GM12873 (cell line): ENCODE measurements around the gene KCNA10.
A peak's percentile ranks its signal among the peaks of the same experiment; 100 is the strongest.

Experiments
- CTCF ChIP-seq: IDR thresholded peaks from 2 replicates; pipeline ENCODE4 v1.5.1; 2012; ENCODE audit warnings: low read depth, mild to moderate bottlenecking, moderate library complexity, low read length, control low read depth; ENCODE audit not compliant: insufficient read depth; ENCODE audit errors: missing control alignments

KCNA10 gene

GRCh38 chr1:110498270-110498669, 20.7 kb downstream of the KCNA10 start:
- no peak for TF ChIP-seq CTCF

- TF ChIP-seq CTCF: peak; percentile 94
Measured at GRCh38 chr1:110495926-110496600, 22.9 kb downstream of the KCNA10 start.

- no peak for TF ChIP-seq CTCF
Measured at GRCh38 chr1:110494522-110495406, 24.2 kb downstream of the KCNA10 start.

DNA sequence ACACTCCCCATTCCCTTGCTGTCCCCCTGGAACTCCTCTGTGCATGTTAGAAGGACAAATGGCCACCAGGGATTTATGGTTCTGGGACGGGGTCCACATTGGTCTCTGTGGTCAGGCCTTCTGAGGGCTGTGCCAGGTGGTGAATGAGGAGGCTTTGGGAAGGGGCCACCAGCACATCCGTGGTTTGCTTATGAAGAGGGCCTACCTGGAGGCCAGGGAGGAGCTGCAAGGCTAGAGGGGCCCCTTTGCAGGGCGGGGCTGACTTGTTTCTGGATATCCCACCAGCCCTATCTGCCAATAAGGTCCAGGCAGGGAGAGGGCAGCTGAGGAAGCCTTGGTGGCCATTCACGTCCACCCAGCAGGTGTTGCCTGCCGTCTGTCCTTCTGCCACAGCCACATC, 24.9 kb downstream of the KCNA10 start:
- TF ChIP-seq CTCF: no peak

- no peak for TF ChIP-seq CTCF
Measured at GRCh38 chr1:110493059-110493699, 25.8 kb downstream of the KCNA10 start.

- no peak for TF ChIP-seq CTCF
Measured at GRCh38 chr1:110492573-110492972, 26.4 kb downstream of the KCNA10 start.
